Kidney capillary endothelial cell (primary cell): ENCODE measurements around the gene SNX32.

ENCODE experiments used
- DNase-seq: peaks from one replicate; pipeline ENCODE4 v3.0.0-alpha.2; 2018; ENCODE audit warnings: low spot score

SNX32 gene

DNA sequence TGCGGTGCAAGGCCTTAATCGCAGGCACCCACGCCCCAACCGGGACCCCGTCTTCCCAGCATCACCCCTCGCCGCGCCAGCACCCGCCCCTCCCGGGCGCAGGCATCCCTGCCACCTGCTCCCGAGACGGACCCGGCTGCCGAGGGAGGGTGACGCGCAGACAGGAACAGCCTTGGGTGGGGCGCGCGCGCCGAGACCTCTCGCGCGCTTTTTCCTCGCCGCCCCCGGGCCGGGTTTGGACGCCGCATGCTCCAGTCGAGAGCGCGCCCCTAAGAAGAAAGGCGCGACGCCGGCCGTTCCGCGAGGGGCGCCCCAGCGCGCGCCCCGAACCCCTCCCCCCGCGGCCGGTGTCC lies 23.7 kb downstream of the SNX32 start:
- no peak for DNase-seq

DNA sequence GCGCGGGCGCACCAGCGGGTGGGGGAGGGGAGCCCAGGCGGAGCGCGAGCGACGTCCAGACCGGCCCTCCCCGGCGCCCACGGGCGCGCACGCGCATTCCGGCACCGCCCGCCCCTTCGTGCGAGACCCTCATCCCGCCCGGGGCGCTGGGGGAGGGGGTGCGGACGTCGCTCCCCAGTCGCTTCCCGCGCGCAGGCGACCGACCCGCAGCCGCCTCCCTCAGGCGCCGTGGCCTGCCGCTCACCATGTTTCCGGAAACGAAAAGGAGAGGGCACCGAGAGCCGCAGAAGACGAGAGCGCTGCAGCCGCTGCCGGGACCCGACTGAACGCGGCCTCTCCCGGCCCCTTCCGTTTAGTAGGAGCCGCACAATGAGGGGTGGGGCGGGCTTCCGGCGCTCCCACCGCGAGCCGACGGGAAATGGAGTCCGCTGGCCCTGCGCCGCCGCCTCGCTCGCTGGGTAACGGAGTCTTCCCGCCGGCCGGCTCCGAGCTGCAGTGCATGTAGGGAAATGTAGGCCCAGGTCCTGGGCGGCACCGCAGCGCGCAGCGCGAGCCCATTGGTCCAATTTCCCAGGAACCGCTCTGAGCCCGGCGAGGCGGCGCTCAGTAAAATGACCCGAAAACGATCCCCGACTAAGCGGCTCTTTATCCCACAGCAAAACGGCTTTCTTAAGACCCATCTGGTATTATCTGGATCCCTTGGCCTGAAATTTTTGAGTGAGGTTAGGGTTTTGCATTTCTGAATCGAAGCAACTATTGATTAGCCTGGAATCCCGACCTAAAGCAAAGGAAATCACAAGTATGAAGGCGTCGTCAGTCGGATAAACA lies 24.3 kb downstream of the SNX32 start, which contains the start of gene CFL1:
CFL1 (minus strand) TSS at position 328 of the 828 bp plus-strand sequence; CDS start at position 247, 81 bp downstream.
- DNase-seq, result peak; percentile 92

DNA sequence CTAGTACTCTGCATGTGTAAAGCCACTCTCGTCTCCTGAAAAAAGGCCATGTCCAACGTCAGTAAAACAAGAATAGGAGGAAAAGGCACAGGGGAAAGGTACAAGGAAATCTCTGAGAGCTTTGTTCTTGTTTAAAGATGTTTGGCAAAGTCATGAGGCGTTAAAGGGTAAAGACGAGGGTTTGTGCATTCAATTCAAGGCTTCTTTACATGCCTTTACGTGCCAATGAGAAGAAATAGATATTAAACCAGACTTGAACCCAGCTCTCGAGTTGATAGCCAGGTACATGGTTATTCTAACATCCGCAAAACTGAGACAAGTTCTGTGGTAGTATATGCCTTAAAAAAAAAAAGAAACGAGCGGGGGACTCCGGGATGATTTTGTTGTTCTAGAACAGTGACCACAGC lies 24.9 kb downstream of the SNX32 start:
- DNase-seq, result no peak

DNA sequence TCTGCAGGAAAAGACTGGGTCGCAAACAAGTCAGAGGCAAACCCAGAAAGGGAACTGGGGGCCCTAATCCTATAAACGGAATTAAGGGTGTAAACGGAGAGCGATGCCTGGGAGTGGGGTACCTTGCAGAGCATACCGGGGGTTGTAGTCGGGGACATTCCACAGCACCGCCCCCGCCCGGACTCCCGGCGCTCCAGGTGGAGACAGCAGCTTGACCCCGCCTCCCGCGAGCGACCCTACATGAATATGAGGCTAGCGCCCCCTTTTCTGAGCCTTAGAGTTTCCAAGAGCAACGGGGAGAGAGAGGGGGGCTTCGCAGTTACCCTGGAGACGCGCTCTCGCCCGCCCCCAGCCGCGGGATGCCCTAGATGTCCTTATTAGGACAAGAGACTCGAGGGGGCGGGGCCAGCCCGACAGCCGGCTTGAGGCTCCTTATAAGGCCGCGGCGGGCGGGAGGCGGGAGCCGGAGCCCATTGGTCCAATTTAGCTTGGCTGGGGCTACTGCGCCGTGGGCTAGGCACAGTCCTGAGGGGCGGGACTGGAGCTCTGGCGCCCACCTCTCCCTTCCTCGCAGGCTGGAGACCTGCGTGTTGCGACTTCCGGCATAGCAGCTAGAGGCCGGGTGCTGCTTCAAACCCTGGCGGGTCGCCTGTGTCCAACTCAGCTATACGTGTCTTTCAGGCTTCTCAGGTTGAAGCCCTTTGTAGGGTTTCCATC lies 25.5 kb downstream of the SNX32 start:
- DNase-seq, result peak; percentile 100

DNA sequence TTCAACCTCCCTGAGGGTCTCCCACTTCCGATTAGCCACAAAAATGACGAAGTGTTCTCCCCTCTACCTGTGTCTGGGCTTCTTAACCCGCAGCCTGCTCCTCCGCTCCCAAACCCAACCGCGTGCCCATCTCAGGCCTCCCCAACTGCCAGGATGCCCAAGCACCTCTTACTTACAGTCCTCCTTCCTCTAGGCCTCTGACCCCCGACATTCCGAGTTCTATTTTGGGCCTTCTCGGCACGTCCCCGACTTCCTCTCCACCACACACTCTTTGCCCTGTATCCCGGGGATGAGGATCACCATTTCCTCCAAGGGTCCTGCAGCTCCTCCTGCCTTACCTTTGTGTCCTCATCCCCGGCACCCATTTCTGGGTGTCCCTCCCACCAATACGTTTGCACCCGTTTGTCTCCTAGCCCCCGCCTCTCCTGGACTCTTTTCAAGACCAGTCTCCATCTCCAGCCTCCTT lies 26.1 kb downstream of the SNX32 start:
- DNase-seq, result no peak

DNA sequence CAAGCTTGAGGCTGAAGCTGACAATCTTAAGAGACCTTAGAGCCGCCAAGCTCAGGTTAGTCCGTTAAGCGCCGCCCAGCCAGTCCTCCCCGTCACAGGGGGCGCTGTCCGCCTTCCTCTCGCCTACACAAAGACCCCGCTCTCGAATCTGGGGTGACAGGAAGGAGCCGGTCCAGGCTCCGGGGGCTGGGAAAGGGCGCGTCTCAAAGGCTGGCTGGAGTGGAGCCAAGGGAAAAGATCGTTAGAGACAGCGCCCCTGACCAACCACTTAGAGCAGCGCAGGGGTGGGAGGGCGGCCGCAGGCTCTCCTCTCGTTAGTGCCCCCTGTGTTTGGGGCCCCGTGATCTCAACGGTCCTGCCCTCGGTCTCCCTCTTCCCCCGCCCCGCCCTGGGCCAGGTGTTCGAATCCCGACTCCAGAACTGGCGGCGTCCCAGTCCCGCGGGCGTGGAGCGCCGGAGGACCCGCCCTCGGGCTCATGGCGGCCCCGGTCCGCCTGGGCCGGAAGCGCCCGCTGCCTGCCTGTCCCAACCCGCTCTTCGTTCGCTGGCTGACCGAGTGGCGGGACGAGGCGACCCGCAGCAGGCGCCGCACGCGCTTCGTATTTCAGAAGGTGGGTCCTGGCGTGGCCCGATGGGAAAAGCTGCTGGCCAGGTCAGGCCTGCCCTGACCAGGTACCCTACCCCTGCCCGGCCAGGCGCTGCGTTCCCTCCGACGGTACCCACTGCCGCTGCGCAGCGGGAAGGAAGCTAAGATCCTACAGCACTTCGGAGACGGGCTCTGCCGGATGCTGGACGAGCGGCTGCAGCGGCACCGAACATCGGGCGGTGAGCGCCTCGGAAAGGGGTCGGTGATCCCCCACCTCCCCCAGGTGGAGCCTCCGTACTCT lies 26.8 kb downstream of the SNX32 start, which contains the start of gene MUS81:
MUS81 (plus strand) TSS at position 156 of the 887 bp plus-strand sequence; CDS start at position 477, 321 bp downstream.
- DNase-seq, result peak; percentile 97

DNA sequence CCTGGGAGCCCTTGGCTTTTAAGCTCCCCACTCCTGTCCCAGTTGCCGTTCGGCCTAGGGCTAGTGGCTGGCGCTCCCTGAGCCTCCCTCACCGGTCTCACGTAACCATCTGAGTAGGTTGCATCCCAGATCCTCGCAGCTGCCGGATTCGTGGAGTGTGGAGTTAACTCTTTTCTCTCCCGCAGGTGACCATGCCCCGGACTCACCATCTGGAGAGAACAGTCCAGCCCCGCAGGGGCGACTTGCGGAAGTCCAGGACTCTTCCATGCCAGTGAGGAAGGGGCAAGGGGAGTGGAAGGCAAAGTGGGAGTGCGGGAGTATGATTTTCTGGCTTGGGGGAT lies 27.4 kb downstream of the SNX32 start:
- no peak for DNase-seq

DNA sequence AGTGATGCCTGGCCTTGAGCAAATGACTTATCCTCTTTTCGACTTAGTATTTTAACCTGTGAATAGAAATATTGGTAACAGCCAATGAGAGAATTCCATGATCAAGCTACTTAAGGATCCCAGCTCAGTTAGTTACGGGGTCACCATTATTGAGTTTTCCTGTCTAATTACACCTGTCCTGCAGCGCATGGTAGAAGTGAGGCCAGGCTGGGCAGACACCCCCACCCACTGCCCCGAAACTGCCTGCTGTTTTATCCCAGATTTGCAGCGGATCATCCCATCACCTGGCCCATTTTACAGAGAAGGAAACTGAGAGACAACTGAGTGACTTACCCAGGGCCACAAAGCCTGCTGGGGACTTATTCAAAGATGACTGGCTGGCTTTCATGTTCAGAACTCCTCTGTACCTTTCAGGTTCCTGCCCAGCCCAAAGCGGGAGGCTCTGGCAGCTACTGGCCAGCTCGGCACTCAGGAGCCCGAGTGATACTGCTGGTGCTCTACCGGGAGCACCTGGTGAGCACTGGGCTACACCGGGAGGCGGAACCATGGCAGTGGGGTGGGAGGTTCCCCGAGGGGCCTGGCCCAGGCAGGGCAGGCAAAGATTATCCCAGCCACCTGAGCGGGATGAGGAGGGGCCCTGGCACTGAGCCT lies 27.9 kb downstream of the SNX32 start:
- no peak for DNase-seq

DNA sequence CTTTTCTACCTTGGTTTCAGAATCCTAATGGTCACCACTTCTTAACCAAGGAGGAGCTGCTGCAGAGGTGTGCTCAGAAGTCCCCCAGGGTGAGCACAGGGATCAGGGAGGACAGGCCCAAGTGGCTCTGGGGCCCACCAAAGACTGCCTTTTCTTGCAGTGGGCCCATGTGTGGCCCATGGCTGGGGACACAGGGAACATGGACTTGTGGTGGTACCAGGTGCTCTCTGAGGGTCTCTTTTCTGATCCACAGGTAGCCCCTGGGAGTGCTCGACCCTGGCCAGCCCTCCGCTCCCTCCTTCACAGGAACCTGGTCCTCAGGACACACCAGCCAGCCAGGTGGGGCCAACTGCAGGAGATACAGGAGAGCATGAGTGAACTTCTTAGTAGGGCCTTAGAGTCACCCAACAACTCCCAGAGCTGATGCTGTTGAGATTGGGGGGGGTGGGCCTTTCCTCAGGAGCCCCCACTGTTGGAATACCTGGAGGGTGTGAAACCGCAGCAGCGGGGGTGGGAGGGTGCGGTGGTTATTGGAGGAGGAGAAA lies 28.5 kb downstream of the SNX32 start:
- DNase-seq, result no peak

DNA sequence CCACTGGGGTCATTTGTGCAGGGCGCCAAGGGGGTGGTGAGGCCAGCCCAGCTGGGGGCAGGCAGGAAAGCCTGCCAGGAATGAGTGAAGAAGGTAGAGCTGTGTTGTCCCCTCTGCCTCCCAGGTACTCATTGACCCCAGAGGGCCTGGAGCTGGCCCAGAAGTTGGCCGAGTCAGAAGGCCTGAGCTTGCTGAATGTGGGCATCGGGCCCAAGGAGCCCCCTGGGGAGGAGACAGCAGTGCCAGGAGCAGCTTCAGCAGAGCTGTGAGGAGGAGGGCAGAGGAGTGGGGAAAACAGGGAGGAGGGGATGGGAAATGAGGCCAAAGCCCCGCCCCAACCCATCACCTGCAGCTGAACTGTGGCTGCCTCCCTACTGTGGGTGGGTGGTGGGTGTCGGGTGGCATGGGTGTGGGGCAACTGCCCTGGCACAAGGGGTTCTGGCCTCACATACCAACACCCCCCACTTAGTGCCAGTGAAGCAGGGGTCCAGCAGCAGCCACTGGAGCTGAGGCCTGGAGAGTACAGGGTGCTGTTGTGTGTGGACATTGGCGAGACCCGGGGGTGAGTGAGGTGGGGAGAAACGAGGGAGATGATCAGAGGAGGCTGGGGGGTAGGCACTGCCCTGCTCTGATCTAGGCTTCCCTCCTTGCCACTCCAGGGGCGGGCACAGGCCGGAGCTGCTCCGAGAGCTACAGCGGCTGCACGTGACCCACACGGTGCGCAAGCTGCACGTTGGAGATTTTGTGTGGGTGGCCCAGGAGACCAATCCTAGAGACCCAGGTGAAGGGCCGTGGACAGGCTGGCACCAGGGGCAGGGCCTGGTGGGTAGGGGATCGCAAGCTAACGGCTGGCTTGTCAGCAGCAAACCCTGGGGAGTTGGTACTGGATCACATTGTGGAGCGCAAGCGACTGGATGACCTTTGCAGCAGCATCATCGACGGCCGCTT lies 29.5 kb downstream of the SNX32 start:
- no peak for DNase-seq

DNA sequence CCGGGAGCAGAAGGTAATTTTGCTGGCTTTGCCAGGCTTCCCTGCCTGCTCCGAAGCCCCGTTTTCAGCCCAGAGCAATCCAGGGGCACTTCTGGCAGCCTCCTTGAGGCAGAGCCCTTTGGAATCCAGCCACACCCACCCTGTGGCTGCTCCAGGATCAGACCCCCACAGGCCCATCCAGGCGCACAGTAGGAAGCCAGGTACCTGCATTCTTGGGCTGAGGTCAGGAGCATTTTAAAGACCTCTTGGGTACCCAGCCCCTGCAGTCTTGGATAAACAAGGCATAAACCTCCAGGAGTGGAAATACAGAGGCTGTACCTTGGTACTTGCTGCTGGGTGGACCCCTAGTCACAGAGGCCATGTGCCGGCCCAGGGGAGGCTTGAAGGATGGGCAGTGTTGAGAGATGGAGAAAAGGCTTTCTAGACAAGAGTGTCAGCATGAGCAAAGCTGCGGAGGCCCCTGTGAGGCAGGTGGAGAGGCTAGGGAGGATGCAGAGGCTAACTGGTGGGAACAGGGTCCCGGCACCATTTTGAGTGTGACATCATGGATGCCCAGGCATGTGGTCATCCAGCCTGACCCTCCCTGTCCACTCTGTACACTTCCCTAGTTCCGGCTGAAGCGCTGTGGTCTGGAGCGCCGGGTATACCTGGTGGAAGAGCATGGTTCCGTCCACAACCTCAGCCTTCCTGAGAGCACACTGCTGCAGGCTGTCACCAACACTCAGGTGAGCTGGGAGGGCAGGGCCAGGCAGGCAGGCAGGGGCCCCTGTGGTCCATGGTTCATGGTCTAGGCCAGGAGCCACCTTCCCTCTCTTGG lies 30.3 kb downstream of the SNX32 start:
- DNase-seq, result no peak

DNA sequence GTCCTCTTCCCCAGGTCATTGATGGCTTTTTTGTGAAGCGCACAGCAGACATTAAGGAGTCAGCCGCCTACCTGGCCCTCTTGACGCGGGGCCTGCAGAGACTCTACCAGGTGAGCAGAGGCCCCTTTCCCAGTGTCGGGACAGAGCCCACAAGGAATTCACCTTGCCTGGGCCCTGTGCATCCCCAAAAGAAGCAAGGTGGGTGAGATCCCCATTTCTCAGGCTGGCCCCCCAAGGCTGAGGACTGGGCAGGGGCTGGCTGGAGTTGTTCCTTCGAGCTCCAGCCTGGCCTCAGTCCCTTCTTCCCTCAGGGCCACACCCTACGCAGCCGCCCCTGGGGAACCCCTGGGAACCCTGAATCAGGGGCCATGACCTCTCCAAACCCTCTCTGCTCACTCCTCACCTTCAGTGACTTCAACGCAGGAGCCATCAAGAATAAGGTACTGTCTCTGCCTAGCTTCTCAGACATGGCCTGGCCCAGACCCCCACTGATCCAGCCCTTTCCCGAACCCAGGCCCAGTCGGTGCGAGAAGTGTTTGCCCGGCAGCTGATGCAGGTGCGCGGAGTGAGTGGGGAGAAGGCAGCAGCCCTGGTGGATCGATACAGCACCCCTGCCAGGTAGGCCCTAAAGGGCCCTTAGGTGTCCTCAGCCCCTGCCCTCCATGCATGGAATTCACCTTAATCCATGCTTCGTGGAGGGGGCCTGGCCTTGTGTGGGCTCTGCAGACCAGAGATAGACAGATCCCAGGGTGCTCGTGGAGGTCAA lies 31.1 kb downstream of the SNX32 start:
- no peak for DNase-seq

DNA sequence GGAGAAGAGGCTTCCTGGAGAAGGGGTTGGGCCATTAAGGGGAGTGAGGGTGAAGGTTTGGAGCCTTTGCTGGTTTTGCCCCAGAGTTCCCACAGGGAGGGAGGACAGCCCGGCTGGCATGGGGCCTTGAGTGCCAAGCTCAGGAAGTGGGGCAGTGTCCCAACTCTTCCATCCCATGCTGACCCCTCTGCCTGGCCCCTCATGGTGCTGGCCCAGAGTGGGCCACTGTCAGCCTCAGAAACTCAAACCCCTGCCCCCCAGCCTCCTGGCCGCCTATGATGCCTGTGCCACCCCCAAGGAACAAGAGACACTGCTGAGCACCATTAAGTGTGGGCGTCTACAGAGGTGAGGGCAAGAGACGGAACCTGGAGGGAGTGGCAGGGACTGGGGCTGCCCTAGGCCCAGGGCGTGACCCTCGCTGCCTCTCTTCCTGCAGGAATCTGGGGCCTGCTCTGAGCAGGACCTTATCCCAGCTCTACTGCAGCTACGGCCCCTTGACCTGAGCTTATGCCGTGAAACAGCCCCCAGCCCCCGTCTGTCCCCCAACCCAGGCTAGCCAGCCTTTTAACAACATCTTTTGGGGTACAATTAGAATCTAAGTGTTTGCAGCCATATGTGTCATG lies 31.9 kb downstream of the SNX32 start:
- no peak for DNase-seq

DNA sequence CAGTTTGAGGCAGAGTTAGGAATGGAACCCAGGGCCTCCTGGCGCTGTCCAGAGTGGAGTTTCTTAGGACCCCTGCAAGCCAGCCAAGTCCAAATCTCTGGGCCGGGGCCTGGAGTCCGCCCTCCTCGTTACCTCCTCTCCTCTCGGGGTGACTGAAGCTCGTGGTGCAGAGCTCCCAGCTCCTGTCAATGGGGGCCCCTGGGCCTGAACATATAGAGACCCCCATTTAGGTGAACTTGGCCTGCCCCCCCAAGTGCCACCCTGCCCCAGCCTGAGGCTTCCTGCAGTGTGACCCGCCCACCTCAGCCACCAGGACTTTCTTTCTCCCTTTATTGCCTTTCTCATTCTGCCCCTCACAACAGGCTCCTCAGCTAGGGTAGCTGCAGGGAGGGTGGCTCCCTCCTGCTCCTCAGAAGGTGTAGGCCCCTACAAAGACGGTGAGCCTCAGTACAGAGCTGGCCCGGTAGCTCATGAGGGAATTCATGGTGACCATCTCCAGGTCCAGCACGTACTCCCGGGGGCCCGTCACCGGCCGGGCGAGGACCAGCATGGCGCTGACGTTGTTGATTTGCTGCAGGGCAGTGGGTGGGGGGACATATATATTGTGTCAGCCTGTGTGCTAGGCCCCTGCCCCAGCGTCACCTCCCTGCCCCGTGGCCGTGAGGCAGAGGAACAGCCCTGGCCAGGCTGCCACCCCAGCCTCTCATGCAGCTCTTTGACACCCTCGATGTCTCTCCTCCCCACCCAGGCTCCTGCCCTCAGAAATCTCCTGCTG lies 32.9 kb downstream of the SNX32 start:
- no peak for DNase-seq

DNA sequence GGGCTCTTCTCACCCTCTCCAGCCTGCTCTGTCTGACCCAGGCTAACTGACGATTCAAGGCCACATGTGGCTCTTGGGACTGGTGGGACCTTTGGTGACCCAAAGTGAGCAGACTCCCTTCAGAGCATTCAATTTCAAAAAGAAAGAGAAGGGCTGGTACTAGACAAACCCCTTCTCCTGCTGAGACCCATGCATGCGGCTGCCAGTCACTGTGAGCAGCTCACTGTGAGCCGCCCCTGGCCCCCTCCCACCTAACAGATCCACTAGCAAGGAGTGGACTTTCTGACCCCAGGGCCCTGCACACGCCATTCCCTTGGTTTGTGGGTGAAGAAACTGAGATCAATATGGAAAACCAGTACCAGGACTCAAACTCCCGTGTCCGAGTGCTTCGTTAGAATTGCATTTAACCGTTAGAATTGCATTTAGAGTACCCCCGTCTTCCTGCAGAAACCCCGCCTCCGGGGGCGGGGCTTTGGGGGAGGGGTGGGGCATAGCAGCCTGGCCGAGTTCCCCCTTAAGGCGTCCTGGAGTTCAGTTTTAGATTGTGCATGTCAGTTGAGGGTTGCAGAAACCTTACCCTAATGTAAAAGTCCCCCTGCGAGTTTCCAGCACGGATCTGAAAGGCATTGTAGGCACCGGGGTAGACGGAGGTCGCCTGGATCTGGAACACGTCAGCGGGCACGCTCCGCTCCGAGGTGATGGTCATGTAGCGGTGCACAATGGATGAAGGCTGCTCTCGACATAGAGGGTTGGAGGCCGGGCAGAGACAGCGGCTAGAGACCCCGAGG lies 33.7 kb downstream of the SNX32 start:
- no peak for DNase-seq

DNA sequence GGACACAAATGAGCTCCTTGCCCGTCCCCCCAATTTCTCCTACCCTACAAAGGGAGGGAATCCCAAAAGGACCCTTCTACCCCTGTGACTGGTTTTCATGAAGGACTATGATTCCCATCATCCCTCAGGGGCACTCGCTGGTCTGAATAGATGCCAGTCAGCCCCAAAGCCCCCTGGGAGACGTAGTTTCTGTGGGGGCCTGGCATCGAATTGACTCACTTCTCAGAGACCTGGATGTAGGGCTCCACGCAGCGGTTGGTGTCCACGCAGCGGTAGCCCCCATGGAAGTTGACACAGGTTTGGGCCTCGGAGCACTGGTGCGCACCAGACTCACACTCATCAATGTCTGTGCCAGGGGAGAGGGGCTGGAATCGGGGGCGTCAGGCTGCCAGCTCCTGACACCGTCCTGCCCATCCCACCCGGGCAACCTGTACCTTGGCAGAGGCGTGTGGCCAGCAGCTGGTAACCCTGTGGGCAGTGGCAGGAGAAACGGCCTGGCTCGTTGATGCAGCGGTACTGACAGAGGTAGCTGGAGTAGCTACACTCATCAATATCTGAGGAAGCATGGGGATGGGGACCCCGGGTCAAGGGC lies 34.4 kb downstream of the SNX32 start:
- no peak for DNase-seq
